Hematopoietic multipotent progenitor cell (in vitro differentiated cells): ENCODE data around the gene EEFSEC. TPM values are rescaled to one million over a fixed set of nuclear protein-coding genes. Genes with fewer than 3 reads are reported as not detected.

Source experiments
- DNase-seq, 3 donors: peaks; one replicate each; pipeline ENCODE4 v3.0.0-alpha.2; 2011 to 2015; ENCODE audit warnings: low read depth in 2 of 3, low spot score in 2 of 3
- total RNA-seq: library from RNA; depleted of rRNA; stranded (reverse); fragments of >200 nt; gene quantifications from one replicate; pipeline ENCODE4 v1.2.3, GENCODE V29; 2012

EEFSEC gene
- total RNA-seq, 1 donor, result 27.5 TPM

- no peak for DNase-seq
These were observed 227.4 kb downstream of the EEFSEC start for GRCh38 chr3:128380719-128381118.

GRCh38 chr3:128381609-128382008, 228.3 kb downstream of the EEFSEC start:
- no peak for DNase-seq

- no peak for DNase-seq
These were observed 229.0 kb downstream of the EEFSEC start for GRCh38 chr3:128382221-128382807.

GRCh38 chr3:128383316-128384235, 230.3 kb downstream of the EEFSEC start:
- DNase-seq, result peak in 2 of 3 donors; percentile 72 to 74

GRCh38 chr3:128385080-128385832, 232.0 kb downstream of the EEFSEC start:
- DNase-seq, result no peak

GRCh38 chr3:128388932-128389331, 235.7 kb downstream of the EEFSEC start:
- DNase-seq, result no peak

DNA sequence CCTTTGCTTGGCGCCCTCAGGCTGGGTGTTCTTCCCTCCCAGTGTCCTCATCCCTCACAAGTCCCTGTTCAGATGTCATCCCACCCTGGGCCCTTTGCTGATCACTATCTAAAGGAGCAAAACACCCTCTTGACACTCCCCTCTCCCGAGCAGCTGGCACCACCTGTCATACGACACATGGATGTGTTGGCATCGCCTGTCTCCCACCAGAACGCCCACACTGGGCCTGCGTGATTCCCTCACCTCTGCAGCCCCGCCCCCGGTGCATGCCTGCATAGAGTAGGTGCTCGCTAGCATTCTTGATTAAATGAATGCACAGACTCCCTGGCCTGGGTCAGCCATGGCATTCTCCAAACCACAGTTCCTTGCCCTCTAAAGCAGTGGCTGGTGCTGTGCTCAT, 237.6 kb downstream of the EEFSEC start:
- no peak for DNase-seq

DNA sequence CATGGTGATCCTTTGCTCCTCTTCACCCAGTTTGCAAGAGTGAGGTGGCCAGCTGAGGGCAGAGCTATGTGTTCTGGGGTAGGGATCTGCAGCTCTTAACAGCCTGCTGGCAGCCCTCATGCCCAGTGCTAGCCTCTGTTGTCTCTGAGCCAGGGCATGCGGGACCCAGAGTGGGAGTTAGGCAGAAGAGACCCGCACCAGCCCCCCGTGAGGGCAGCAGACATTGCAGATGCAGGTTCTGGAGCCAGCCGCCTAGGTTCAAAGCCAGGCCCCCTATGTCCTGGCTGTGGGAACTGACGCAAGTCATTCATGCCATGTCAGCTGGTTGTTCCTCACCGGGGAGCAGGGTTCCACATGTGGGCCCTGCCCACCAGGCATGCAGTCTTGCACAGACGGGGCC, 238.7 kb downstream of the EEFSEC start:
- DNase-seq, result no peak

DNA sequence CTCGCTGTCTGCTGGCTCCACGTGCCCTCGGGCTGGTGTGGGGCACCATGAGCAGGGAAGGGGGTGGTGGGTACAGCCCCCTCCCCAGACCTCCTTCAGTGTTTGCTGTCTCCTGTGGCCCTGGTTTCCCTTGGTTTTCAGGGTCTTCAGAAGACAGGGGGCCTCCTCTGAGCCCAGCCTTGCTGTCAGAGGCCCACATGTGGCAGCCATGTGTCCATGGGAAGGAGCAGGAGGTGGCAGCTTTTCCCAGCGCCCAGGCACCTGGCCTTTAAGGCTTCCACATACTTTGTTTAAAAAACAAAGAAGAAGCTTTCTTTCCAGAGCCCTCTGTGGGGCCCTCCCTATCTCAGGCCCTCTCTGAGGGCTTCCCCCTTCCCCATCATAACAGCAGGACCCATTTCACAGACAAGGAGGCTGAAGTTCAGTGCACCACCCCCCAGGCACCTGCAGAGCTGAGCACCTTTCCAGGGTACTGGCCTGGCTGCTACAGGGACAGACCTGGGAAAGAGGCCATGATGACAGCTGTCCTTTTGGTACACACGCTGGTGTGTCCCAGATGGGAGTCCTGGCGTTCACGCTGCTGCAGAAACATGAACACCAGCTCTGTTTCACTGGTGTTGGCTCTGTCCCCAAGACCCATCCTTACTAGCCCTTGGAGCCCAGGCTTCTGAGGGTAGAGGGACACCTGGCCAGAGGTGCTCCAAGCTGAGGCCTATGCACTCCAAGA, 239.7 kb downstream of the EEFSEC start:
- no peak for DNase-seq

- no peak for DNase-seq
These were observed 240.8 kb downstream of the EEFSEC start for GRCh38 chr3:128394033-128394432.

DNA sequence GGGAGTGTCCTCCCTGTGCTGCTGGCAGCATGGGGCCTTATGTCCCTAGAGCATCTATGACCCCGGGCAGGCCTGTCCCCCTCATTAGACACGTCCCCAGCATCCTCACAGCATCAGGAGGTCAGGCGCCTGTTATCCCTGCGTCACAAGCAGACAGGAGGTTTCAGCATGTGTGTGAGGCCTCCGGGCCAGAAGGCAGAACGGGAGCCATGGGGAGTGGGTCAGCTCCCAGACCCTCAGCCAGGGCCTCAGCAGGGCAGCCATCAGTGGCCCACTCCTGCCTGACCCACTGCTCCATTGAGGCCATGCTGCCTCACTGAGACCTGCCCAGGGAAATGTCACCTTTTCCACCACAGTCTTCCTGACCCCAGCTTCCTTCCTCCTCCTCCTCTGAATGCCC, 241.8 kb downstream of the EEFSEC start:
- no peak for DNase-seq

DNA sequence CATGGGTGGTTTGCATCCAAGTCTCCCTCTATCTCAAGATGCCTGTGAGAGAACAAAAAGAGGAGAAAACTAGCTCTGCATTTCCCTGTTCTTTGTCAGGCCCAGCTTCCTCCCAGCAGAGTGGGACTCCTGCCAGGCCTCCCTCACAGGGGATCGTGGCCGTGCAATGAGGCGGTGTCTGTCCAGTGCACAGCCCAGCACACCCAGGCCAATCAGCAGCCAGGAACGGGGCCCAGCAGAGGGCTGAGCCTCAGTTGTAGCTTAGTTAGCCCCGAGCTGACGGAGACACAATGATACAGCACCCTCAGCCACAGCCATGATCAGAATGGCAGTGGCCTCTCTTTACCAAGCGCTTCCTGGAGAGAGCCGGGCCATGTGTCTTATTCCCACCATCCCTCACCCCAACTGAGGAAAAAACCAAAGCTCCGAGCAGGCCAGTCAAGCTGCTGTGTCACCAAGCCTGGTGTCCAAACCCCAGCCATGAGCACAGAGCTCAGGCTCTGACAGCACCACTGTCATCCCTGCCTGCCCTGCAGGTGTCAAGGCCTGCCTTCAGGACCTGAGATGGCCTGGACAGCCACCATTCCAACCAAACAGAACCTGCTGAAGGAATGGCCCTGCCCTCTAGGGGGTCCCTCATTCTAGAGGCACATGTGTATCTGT, 242.3 kb downstream of the EEFSEC start:
- no peak for DNase-seq

- no peak for DNase-seq
These were observed 244.2 kb downstream of the EEFSEC start for GRCh38 chr3:128397484-128397883.

DNA sequence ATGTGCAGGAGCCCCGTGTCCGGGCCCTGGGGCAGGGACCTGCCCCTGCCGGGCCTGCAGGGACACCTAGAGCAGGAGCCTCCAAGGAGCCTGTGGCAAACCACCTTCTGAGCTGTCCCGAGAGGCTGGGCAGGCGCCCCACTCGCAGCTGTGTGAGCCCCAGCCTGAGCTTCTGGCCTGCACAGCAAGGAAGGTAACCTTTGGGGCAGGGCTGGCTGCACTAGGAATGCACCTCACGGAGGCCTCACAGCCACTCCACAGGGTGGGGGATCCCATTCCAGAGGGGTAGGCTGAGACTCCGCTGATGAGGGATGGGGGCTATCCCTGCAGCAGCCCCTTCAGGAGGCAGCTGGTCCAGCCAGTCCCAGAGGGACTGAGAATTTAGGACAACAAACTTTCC, 245.3 kb downstream of the EEFSEC start:
- no peak for DNase-seq

GRCh38 chr3:128399221-128399915, 246.1 kb downstream of the EEFSEC start:
- no peak for DNase-seq

GRCh38 chr3:128400671-128401070, 247.4 kb downstream of the EEFSEC start:
- no peak for DNase-seq

- DNase-seq, result no peak
These were observed 249.0 kb downstream of the EEFSEC start for GRCh38 chr3:128402319-128402718.

- no peak for DNase-seq
These were observed 249.7 kb downstream of the EEFSEC start for GRCh38 chr3:128402998-128403397.

- DNase-seq, result no peak
These were observed 251.2 kb downstream of the EEFSEC start for GRCh38 chr3:128404276-128405068.
